Measurements from ENCODE around the gene TAOK1. TPM values are rescaled to one million over a fixed set of nuclear protein-coding genes. Genes with fewer than 3 reads are reported as not detected.

The TAOK1 gene
- total and polyA plus RNA-seq, 10 of the 15 experiments (the other 5 are each of a cell fraction or from before 2014, with no cell fraction given) = 2.0 to 27.1 (median 11.8) TPM

DNA sequence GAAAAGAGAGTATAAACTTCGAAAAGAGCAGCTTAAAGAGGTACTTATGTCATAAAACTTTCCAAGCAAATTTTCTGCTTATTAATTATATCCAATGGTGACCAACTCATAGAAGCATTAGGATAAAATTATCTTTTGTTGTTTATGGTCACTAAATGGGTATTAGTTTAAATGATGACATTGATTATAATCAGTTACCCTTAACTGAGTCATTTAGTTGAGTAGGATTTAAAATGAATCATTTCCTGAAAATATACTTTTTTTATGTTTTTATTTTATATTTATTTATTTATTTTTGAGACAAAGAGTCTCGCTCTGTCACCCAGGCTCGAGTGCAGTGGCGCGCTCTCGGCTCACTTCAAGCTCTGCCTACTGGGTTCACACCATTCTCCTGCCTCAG lies 120.8 kb downstream of the TAOK1 start:
- SMC1A ChIA-PET (ENCODE audit: uncharacterized antibody, unreplicated experiment) = no interaction called here

More for the DNA sequence above, 120.8 kb downstream of the TAOK1 start:
- Histone ChIP-seq H3K9me3 (replicated peaks; ENCODE audit: control insufficient read depth, insufficient read depth, low read length) (no peaks in the 10 kb centered on the region), H3K79me2 (ENCODE audit: control insufficient read depth, insufficient read depth, low read length) (no peaks in the 10 kb centered on the region), H3K36me3 (ENCODE audit: control insufficient read depth in 2 of 2, insufficient read depth in 2 of 2, low read length in 1 of 2) (peaks cover 5 to 23% of the 10 kb centered on the region in 2 experiments), H3K4me1 (ENCODE audit: control insufficient read depth, insufficient read depth, low read length) (no peaks in the 10 kb centered on the region), H3K27me3 (replicated peaks in 1 of 2; ENCODE audit: control insufficient read depth in 2 of 2, insufficient read depth in 2 of 2, low read length in 1 of 2) (no peaks in the 10 kb centered on the region), H2AFZ (ENCODE audit: control insufficient read depth, low read depth, low read length) (no peak overlapping the region), H3K4me3 (no peak overlapping the region), H3K9ac (ENCODE audit: control insufficient read depth, insufficient read depth, low read length) (no peak overlapping the region), H4K20me1 (ENCODE audit: control insufficient read depth, insufficient read depth) (no peaks in the 10 kb centered on the region), H3K4me2 (ENCODE audit: control insufficient read depth, insufficient read depth) (no peak overlapping the region), H3K27ac (ENCODE audit: control insufficient read depth, insufficient read depth) (no peak overlapping the region)
- in situ Hi-C loops (cut with MboI) = no loop called here
- ATAC-seq = no peak
- no peak for FAIRE-seq
- POLR2A ChIA-PET = no interaction called here
- intact Hi-C loops (cut with micrococcal nuclease; ENCODE audit: unreplicated experiment) = loop anchor here (10.0 kb wide), 1 partner anchor 116 kb away; the partner anchor contains the start of gene TAOK1
- WGBS (ENCODE audit: insufficient coverage, insufficient replicate concordance, low lambda C conversion rate, missing lambda C conversion rate) = 98% methylated on average over 6 of the region's 6 CpGs
- no peak for DNase-seq (ENCODE audit: low read depth, low spot score)
- BruUV-seq (replicated peaks) = no TSS peak
- CTCF ChIA-PET = interaction anchor here (0.9 kb wide), 1 partner anchor 141 kb away, joined by 3 read pairs; no protein-coding TSS in a partner anchor
- TF ChIP-seq, protein P1, sequence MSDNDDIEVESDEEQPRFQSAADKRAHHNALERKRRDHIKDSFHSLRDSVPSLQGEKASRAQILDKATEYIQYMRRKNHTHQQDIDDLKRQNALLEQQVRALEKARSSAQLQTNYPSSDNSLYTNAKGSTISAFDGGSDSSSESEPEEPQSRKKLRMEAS (IDR thresholded peaks at IDR 0.05; ENCODE audit: low read depth, low read length) = no peak
- TF ChIP-seq IRF5 (IDR thresholded peaks at IDR 0.05; ENCODE audit: borderline replicate concordance) = no peak
- TF ChIP-seq NBN (IDR thresholded peaks at IDR 0.05) = no peak
- TF ChIP-seq, protein P2, sequence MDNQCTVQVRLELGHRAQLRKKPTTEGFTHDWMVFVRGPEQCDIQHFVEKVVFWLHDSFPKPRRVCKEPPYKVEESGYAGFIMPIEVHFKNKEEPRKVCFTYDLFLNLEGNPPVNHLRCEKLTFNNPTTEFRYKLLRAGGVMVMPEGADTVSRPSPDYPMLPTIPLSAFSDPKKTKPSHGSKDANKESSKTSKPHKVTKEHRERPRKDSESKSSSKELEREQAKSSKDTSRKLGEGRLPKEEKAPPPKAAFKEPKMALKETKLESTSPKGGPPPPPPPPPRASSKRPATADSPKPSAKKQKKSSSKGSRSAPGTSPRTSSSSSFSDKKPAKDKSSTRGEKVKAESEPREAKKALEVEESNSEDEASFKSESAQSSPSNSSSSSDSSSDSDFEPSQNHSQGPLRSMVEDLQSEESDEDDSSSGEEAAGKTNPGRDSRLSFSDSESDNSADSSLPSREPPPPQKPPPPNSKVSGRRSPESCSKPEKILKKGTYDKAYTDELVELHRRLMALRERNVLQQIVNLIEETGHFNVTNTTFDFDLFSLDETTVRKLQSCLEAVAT (IDR thresholded peaks at IDR 0.05) = no peak
- RAD21 ChIA-PET (ENCODE audit: unreplicated experiment) = no interaction called here

All from GM12878 (cell line).